Kidney epithelial cell (primary cell): ENCODE results near the gene CEBPZ. TPM values are rescaled to one million over a fixed set of nuclear protein-coding genes. Genes with fewer than 3 reads are reported as not detected.
A peak's percentile ranks its signal among the peaks of the same experiment; 100 is the strongest.

Experiments
- DNase-seq: peaks from one replicate; pipeline ENCODE4 v3.0.0-alpha.2; 2010; ENCODE audit warnings: low read depth
- H3K27me3 ChIP-seq: 2 replicates; pipeline ENCODE4 v1.6.0; 2011; ENCODE audit warnings: low read length; ENCODE audit not compliant: control insufficient read depth, insufficient read depth
- H3K36me3 ChIP-seq: 2 replicates; pipeline ENCODE4 v1.5.1; 2011; ENCODE audit warnings: low read length; ENCODE audit not compliant: control insufficient read depth, insufficient read depth
- H3K4me3 ChIP-seq: 2 replicates; pipeline ENCODE4 v1.5.1; 2011; ENCODE audit warnings: low read depth, mild to moderate bottlenecking, control low read depth, low read length
- CTCF ChIP-seq: IDR thresholded peaks from 2 replicates; pipeline ENCODE4 v1.5.1; 2011; ENCODE audit warnings: mild to moderate bottlenecking, moderate library complexity, low read length, control low read depth, inconsistent platforms; ENCODE audit not compliant: insufficient read depth, poor library complexity, severe bottlenecking
- total RNA-seq: library from RNA; depleted of rRNA; stranded (reverse); fragments of >200 nt; gene quantifications from 2 replicates; pipeline ENCODE4 v1.2.3, GENCODE V29; 2015

The CEBPZ gene, protein sequence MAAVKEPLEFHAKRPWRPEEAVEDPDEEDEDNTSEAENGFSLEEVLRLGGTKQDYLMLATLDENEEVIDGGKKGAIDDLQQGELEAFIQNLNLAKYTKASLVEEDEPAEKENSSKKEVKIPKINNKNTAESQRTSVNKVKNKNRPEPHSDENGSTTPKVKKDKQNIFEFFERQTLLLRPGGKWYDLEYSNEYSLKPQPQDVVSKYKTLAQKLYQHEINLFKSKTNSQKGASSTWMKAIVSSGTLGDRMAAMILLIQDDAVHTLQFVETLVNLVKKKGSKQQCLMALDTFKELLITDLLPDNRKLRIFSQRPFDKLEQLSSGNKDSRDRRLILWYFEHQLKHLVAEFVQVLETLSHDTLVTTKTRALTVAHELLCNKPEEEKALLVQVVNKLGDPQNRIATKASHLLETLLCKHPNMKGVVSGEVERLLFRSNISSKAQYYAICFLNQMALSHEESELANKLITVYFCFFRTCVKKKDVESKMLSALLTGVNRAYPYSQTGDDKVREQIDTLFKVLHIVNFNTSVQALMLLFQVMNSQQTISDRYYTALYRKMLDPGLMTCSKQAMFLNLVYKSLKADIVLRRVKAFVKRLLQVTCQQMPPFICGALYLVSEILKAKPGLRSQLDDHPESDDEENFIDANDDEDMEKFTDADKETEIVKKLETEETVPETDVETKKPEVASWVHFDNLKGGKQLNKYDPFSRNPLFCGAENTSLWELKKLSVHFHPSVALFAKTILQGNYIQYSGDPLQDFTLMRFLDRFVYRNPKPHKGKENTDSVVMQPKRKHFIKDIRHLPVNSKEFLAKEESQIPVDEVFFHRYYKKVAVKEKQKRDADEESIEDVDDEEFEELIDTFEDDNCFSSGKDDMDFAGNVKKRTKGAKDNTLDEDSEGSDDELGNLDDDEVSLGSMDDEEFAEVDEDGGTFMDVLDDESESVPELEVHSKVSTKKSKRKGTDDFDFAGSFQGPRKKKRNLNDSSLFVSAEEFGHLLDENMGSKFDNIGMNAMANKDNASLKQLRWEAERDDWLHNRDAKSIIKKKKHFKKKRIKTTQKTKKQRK
- 30.3 and 43.2 TPM in 2 replicates for total RNA-seq

GRCh38 chr2:37231241-37232130, at the start of gene CEBPZ, which contains the start of gene NDUFAF7:
Gene CEBPZ, minus strand, starts transcription at chr2:37231596. Its CDS starts 29 bp downstream, at chr2:37231567.
Gene NDUFAF7, plus strand, starts transcription at chr2:37231658. Its CDS starts 48 bp downstream, at chr2:37231706.
- peak; percentile 83 for DNase-seq
- H3K4me3 ChIP-seq, result peak within 1 kb of the TSS; percentile 85
- H3K36me3 ChIP-seq, result no peaks in the 10 kb centered on the region
- TF ChIP-seq CTCF, result peak; percentile 5
- no peaks in the 10 kb centered on the region for H3K27me3 ChIP-seq

- Histone ChIP-seq H3K4me3 (no peak overlapping the region), H3K36me3 (no peaks in the 10 kb centered on the region), H3K27me3 (no peaks in the 10 kb centered on the region)
- TF ChIP-seq CTCF, result no peak
- DNase-seq, result no peak
Measured at GRCh38 chr2:37276291-37276690, 44.9 kb upstream of the CEBPZ start.

DNA sequence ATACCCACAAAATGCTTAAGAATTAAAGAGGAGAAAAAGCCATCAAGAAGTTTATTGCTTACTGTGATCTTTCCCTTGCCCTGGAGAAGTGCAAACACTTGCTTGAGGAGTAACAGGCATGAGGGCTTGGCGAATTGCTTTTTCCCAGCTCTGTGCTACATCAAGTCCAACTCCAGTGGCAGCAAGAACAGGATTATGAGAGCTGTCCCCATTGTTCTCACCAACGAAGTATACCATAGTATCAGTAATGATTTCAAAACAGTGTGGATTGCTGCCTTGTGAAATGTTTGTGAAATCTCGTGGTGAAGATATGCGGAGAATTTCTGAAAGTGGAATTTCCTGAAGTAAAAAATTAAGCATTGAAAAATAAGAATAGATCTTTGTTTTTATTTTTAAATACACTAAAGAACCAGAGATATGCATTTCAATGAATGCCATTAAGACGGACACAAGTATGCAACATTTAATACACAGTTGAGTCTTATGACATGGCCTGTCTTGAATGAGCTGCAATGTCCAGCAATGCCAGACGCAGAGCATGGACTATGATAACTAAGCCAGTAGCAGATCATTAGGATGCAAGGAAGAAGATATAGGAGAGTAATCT, 43.1 kb upstream of the CEBPZ start:
- no peaks in the 10 kb centered on the region for H3K36me3 ChIP-seq
- no peak for TF ChIP-seq CTCF

DNA sequence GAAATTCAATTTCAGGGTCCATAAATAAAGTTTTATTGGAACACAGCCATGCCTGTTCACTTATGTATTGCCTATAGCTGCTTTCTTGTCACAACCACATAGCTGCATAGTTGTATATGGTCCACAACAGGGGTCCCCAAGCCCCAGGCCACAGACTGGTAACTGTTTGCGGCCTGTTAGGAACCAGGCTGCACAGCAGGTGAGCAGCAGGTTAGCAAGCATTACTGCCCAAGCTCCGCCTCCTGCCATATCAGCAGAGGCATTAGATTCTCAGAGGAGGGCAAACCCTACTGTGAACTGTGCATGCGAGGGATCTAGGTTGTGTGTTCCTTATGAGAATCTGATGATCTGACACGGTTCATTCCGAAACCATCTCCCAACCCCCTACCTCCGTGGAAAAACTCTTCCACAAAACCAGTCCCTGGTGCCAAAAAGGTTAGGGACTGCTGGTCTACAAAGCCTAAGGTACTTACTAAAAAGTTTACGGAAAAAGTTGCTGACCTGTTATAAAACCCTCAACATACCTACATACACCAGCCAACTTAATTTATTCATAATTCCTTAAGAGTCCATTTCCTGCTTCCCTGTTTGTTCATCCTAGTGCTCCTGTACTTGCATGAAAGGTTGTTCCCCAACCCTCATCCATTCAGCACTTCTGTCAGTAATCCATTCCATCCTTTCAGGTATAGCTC, 40.1 kb upstream of the CEBPZ start:
- Histone ChIP-seq H3K27me3 (no peaks in the 10 kb centered on the region), H3K4me3 (no peak overlapping the region), H3K36me3 (no peaks in the 10 kb centered on the region)
- TF ChIP-seq CTCF, result no peak
- DNase-seq, result no peak

More for the DNA sequence above, 43.1 kb upstream of the CEBPZ start:
- DNase-seq, result no peak
- Histone ChIP-seq H3K4me3 (no peak overlapping the region), H3K27me3 (no peaks in the 10 kb centered on the region)
